ENCODE data around the gene LRRFIP2.

- no peak for TF ChIP-seq EZH2 (IDR thresholded peaks at IDR 0.05; ENCODE audit: insufficient read depth, poor library complexity, severe bottlenecking)
- no peak for TF ChIP-seq EZH2phosphoT487 (IDR thresholded peaks at IDR 0.05; ENCODE audit: insufficient read depth, low read depth)
Observed at GRCh38 chr3:37129871-37130270, 44.5 kb downstream of the LRRFIP2 start.

Measured in GM23248 (cell line).